Fibroblast of mammary gland (primary cell): Measurements from ENCODE around the gene RSRC2.

Experiments used
- DNase-seq: peaks from one replicate; pipeline ENCODE4 v3.0.0-alpha.2; 2010; ENCODE audit warnings: low read depth
- H3K4me3 ChIP-seq: 2 replicates; pipeline ENCODE4 v1.5.1; 2011; ENCODE audit warnings: low read depth, mild to moderate bottlenecking, low read length, moderate library complexity; ENCODE audit not compliant: control insufficient read depth
- CTCF ChIP-seq: conservative IDR thresholded peaks from 2 replicates; pipeline ENCODE4 v1.5.1; 2011; ENCODE audit warnings: low read depth, low read length, inconsistent platforms; ENCODE audit not compliant: control insufficient read depth, insufficient read depth

RSRC2 gene

GRCh38 chr12:122508163-122508562 lies 18.6 kb downstream of the RSRC2 start:
- no peak for DNase-seq
- TF ChIP-seq CTCF, result no peak
- H3K4me3 ChIP-seq, result no peak overlapping the region

GRCh38 chr12:122506393-122506938 lies 20.3 kb downstream of the RSRC2 start:
- DNase-seq, result no peak
- no peak for TF ChIP-seq CTCF
- H3K4me3 ChIP-seq, result no peak overlapping the region

- H3K4me3 ChIP-seq, result no peak overlapping the region
- no peak for DNase-seq
- TF ChIP-seq CTCF, result no peak
Observed at GRCh38 chr12:122505419-122506051, 21.2 kb downstream of the RSRC2 start.

- no peak for TF ChIP-seq CTCF
- no peak overlapping the region for H3K4me3 ChIP-seq
- no peak for DNase-seq
Observed at GRCh38 chr12:122503783-122504590, 22.7 kb downstream of the RSRC2 start.

- no peak overlapping the region for H3K4me3 ChIP-seq
- DNase-seq, result no peak
- TF ChIP-seq CTCF, result no peak
Observed at GRCh38 chr12:122503147-122503751, 23.5 kb downstream of the RSRC2 start.

- H3K4me3 ChIP-seq, result peak overlapping the region; percentile 76
- DNase-seq, result no peak
- no peak for TF ChIP-seq CTCF
Observed at GRCh38 chr12:122501489-122501989, 25.2 kb downstream of the RSRC2 start.
